Activated T-helper 1 cell treated with anti-CD3 and anti-CD28 coated beads, Interleukin-2, amount 50 U/mL, for 16 hours (primary cell): ENCODE results near the gene SLC6A2.

ENCODE experiments used
- DNase-seq, 2 donors: peaks; one replicate each; pipeline ENCODE4 v3.0.0-alpha.2; 2020; ENCODE audit warnings: low read depth in 1 of 2, low spot score in 1 of 2

Gene SLC6A2

DNA sequence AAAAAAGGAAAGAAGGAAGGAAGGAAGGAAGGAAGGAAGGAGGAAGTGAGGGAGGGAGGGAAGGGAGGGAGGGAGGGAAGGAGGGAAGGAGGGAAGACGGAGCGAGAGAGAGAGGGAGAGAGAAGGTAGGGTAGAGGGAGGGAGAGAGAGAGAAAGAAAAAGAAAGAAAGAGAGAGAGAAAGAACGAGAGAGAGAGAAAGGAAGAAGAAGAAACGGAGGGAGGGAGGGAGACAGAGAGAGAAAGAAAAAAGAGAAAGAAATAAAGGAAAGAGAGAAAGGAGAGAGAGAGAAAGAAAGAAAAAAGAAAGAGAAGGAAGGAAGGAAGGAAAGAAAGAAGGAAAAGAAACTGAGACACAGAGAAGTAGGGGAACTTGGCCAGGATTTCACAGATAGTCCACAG is 8.4 kb upstream of the SLC6A2 start:
- no peak for DNase-seq

DNA sequence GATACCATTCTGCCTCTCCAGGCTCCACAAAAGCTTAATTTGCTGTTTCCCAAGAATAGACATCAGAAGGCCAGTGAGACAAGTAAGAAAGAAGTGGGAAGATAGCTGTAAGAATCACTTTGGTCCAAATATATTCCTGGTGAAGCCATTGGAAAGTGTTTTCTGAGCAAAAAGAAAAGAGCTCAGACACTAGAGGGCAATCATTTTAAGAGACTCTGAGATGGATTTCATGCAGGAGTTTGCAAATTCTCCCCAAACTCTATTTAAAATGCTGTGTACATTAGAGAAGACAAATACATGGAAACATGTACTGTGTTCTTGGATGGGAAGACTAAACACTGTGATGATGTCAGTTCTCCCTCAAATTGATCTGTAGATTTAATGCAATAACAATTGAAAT is 8.0 kb upstream of the SLC6A2 start:
- DNase-seq = no peak

- no peak for DNase-seq
These were observed 3.7 kb upstream of the SLC6A2 start for GRCh38 chr16:55651841-55652824.

DNA sequence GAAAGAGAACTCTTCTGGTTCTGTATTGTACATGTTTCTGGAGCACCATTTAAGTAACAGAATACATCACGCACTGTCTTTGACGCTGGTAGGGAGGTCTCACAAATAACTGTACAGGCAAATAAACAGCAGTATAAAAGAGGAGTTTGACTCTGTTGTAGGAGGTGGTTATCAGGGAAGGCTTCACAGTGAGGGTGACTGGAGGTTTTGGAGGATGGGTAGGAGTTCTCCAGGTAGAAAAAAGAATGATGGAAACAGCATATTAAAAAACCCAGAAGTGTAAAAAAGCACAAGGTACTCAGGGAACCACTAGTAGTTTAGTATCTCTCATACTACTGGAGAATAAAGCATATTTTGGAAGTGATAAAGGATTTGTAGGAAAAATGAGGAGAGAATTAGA is 2.7 kb upstream of the SLC6A2 start:
- no peak for DNase-seq

DNA sequence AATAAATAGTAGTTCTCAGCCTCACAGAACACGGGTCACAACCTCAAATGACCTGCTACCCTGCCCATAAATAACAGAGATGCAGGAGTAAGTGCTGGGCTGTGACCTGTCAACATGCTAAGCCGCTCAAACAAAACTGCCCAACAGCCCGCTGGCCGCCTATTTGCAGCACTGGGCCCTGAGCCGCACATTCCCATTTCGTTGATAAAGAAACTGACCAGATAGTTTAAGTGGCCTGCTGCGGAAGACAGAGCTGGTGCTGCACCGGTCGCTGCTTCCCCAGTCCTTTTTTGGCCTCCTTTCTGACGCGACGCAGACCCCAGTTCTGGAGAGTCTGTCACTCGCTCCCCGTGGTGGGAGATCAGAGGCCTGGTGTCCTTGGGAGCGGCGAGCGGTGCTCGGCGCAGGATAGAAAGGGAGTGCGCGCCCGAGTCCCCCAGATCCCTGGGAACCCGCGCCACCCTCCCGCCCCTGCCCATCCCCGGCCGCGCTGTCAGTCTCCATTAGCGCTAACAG is 349 bp upstream of the SLC6A2 start:
- no peak for DNase-seq

DNA sequence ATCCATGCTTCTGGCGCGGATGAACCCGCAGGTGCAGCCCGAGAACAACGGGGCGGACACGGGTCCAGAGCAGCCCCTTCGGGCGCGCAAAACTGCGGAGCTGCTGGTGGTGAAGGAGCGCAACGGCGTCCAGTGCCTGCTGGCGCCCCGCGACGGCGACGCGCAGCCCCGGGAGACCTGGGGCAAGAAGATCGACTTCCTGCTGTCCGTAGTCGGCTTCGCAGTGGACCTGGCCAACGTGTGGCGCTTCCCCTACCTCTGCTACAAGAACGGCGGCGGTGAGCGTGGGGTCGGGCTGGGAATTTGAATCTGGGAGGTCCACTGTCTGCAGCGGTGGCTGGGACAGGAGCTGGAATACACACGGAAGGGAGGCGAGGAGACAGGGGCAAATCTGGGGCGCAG is 904 bp downstream of the SLC6A2 start:
- DNase-seq = no peak

GRCh38 chr16:55657616-55658015 is 1.8 kb downstream of the SLC6A2 start:
- no peak for DNase-seq

DNA sequence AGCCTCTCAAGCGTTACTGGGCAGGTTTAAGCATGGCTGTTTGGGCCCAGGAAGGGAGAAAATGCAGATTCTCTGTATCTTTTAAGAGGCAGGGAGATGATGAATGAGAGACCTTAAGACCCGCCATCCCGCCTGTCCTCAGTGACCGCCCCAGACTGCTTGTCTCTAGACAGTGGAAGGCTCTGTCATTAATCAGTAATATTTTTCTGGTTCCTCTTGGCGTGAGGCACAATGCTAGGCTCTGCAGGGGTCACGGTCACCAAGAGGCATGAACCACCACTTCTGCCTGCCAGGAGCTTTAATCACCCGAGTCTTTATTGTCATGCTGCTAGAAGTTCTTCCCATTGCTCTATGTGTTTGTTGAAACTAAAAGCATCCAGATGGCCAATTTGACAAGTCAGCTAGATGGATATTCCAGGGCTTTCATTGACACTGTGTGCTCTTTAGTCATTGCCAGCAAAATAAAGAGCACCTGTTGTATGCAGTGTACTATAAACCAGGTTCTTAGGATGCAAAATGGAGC is 3.2 kb downstream of the SLC6A2 start:
- no peak for DNase-seq

DNA sequence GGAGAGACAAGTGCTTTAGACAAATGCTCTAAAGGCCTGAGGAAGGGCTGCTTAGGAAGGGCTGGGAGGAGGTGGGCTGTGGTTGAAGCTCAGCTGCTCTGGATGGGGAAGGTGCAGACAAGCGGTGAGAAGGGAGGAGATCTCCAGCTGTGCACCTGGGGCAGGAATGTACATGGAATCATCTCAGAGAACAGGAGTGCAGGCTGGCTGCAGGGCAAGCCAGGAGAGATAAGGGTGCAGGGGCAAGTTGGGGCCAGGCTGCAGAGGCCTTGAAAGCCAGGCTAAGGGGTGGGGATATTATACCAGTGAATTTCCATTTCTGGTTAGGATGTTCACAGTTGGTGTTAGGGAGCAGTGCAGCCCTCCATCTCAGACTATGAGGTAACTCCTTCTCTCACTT is 4.2 kb downstream of the SLC6A2 start:
- DNase-seq = no peak

- no peak for DNase-seq
These were observed 5.0 kb downstream of the SLC6A2 start for GRCh38 chr16:55660828-55661227.

- DNase-seq = no peak
These were observed 6.3 kb downstream of the SLC6A2 start for GRCh38 chr16:55661941-55662643.

- no peak for DNase-seq
These were observed 6.8 kb downstream of the SLC6A2 start for GRCh38 chr16:55662644-55663031.

DNA sequence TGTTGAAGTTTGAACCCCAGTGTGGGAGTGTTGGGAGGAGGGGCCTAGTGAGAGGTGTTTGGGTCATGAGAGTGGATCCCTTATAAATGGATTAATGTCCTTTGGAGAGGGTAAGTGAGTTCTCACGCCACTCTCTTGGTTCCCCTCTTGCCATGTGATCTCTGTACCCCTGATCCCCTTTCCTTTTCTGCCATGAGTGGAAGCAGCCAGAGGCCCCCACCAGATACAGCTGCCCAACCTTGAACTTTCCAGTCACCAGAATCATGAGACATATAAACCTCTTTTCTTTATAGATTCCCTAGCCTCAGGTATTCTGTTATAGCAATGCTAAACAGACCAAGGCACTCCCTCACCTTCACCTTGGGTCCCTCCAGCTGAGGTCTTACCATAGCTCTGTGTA is 7.4 kb downstream of the SLC6A2 start:
- DNase-seq = no peak

DNA sequence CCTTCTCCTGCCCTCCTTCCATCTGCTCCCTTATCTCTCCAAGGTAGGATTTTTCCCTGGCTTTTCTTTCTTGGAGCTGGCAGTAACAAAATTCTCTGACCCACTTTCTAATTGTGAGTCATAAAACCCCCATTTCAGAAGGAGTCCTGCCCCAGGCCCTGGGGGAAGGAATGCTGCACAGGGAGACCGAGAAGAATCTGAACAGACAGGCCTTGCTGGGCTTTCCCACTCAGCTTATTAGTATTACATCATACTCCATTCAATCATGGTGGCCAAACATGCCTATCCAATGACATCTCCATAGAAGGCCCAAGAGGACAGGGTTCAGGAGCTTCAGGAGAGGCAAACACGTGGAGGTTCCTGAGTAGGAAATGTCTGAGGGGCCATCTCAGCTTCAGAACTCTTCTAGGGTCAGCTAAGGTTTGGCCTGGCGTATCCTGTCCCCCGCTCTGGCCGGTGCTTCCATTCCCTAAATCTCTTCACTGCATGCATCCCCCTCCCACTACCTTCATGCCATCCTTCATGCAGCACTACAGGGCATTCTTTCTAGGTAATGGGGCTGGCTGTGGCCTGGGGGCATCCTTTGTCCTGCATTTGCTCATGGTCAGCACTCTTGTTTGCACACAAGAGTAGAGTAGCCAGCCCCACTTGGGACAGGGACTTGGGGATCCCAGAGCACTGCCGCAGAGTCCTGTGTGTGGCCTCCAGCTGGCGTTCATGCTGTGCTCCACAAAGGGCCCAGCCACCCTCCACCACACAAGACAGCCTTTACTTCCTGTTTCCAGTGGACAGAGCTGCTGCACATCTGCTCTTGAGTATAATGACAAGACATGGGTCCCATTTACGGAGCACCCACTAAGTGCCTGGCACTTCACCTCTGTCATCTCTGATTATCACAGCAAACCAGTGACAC is 8.2 kb downstream of the SLC6A2 start:
- DNase-seq = no peak

DNA sequence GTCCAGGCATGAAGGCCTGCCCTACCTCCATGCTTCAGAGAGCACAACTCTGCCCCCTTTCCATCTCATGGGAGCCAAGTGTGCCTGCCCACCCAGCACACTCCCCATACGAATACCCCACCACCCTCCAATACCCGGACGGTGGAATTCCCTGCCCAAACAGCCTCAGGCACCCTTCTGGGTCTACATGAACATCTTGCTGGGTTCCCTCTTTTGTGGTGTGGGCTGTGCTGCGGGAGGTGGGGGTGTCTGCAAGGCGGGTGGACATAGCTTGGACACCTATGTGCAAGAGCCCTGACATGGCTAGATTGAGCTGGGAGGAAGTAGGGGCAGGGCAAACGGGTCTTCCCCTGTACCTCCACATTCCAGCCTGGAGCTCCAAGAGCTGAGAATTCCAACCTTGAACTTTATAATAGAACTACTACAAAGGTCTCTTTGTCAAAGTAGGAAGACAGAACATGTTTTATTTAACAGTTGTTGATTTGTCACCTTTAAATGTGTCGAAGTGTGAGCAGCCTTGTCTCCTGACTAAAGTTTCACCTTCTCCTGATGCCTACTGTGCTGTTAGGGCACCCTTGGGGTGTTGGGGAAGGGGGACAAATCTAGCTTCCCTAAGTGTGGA is 9.1 kb downstream of the SLC6A2 start:
- DNase-seq = no peak

- no peak for DNase-seq
These were observed 9.7 kb downstream of the SLC6A2 start for GRCh38 chr16:55665511-55665910.

DNA sequence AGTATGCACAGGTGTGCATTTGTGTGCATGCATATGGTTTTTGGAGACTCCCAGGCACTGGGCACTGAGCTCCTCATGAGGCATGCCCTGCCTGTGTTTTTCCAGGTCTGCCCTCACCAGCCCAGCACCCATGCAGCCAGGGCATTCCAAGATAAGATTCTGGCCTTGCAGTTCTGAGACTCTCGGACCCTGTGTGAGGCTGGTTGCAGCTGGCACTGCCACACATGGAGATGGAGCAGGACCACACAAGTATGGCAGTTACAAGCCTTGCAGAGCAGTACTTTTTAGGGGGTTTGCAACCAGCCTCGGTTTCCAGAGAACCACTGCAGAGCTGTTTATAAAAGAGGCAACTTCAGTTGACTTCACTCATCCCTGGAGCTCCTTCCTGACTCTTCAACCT is 10.2 kb downstream of the SLC6A2 start:
- DNase-seq = no peak

GRCh38 chr16:55667753-55668152 is 12.0 kb downstream of the SLC6A2 start:
- DNase-seq = no peak

DNA sequence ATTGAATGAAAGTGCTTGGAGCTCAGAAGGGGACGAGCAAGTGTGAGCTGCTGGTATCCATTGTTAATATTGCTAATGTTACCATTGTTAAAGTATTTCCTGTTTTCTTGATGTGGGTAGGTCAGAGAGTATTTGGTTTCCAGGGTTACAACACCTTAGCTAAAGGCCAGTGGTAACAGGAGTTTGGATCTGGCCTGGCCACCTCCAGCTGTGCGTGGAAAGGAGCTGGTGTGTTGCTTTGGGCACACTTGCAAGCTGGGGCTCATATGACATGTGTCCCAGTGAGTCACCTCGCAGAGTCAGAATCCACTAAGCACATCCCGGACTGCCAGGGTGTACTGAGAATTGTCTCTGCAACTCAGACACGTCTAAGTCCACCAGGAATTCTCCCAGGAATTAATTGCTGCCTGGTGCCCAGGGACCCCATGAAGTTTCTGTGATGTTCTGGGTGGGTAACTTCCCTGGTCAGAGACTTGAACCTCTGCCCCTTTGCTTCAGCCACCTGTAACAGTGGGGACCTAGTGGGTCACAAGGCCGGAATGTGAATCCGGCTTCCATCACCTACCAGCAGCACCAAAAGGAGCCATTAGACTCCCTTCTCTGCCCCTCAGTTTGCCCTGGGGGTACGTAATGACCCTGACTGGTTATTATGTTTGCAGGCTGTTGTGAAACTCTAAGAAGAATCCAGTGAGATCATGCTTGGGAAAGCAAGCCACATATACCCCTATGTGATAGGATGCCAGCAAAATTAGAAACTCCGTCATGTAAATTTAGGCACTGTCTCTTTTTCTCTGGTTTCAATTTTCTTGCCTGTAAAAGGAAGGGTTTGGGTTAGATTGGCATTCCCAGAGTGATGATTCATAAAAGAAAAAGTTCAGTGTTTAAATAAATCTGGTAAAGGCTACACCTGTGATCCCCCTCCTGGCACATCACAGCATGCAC is 12.8 kb downstream of the SLC6A2 start:
- DNase-seq = no peak
